Esophagus muscularis mucosa (tissue), 3 donors: ENCODE measurements around the gene RSBN1L.

ENCODE experiments used
- CTCF ChIP-seq, 3 experiments: fragments of 200-600 bp in 2 of 3; fragments of 450-650 bp in 1 of 3; sonication (generic) in 2 of 3; IDR thresholded peaks; one replicate each; pipeline ENCODE4 v1.5.1; 2017 to 2019; ENCODE audit warnings: antibody characterized with exemption in 3 of 3, mild to moderate bottlenecking in 2 of 3, moderate library complexity in 1 of 3
- POLR2AphosphoS5 ChIP-seq, 2 donors: sonication (generic); formaldehyde crosslinking; IDR thresholded peaks; one replicate each; pipeline ENCODE4 v1.6.1; 2017; ENCODE audit warnings: antibody characterized with exemption in 2 of 2

- TF ChIP-seq POLR2AphosphoS5 (IDR thresholded peaks at IDR 0.05) (peak; percentile 14 to 93), CTCF (IDR thresholded peaks at IDR 0.05) (no peak)
Observed at GRCh38 chr7:77697535-77697831, 1.2 kb downstream of the RSBN1L start.
